Kidney glomerular epithelial cell (primary cell): ENCODE measurements around the gene POLR1C.
"Not testable (repeated sequence)": the region's sequence is repeated elsewhere in the genome, so short reads cannot be mapped to it uniquely, and the experiment has no call there.

Experiments used
- DNase-seq: peaks from one replicate; lab custom pipeline; 2025; lab: John Stamatoyannopoulos, UW

POLR1C gene

GRCh38 chr6:43516697-43517504 is at the start of gene POLR1C, which contains the start of gene YIPF3:
TSS of gene POLR1C (plus strand) at chr6:43517089. CDS start at chr6:43517110, 21 bp downstream.
TSS of gene YIPF3 (minus strand) at chr6:43516926. CDS start at chr6:43516807, 119 bp downstream.
- peak; percentile 97 for DNase-seq

DNA sequence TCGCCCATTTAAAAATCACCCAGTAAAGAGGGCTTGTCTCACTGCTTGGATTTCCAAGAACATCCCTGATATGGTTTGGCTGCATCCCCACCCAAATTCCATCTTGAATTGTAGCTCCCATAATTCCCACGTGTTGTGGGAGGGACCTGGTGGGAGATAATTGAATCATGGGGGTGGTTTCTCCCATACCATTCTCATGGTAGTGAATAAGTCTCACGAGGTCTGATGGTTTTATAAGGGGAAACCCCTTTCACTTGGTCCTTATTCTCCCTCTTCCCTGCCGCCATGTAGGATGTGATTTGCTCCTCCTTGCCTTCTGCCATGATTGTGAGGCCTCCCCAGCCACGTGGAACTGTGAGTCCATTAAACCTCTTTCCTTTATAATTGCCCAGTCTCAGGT is 49.6 kb upstream of the POLR1C start:
- DNase-seq: not testable (repeated sequence)

- DNase-seq: no peak
Observed at GRCh38 chr6:43467752-43468151, 49.1 kb upstream of the POLR1C start.

DNA sequence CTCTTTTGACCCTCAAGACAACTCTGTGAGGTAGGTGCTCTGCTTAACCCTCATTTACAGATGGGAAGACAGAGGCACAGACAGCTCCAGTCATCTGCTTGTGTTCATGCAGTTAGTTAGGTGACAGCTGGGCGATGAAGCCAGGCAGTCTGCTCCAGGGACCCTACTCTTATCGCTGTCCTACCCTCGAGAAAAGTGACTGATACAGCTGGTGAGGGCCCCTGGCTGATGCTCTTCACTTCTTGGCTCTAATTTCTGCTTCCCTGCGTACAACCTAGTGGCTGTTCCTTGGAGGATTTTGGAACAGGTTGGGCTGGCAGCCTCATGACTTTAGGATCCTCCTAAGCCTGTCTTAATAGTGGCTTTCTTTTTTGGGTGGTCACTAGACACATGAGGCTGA is 48.6 kb upstream of the POLR1C start:
- no peak for DNase-seq

DNA sequence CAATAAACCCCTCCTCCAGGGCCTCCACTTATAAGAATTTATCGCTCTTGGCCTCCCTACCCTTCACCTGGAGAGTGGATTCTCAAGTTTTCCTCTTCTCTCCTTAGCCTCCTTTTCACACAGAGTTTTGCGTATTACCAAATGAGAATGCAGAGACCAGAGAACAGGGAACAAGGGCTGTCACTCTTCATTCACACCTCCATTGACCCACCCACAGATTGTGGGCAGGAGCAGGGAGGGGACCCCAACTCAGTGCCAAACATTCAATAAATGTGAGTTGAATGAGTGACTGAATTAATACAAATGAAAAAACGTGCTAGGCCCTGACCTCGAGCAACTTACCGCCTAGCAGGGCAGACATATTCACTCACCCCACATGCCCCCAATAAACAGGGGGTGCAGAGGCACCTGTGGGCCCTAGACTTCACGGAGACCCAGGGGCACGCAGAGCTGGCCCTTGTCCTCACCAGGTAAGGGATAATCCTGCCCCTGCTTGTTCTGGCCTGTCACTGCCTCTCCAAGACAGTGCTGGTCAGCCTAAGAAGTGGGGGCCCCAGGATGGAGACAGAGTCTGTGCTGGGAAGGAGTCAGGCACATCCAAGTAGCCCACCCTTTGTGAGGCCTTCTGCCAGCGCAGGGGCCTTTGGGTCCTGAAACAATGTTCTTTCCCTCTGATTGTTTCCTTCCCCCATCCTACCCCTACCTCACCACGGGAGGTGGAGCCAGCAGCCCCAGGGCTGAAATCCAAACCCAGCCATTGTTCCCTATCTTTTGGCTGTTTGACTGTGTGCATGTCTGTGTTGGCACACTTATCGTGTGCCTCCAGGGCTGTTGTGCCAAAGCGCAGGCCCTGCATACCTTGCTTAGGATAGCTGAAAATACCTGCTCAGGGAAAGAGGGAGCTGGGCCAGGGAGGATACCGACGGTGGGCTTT is 47.9 kb upstream of the POLR1C start:
- DNase-seq: no peak

- no peak for DNase-seq
Observed at GRCh38 chr6:43469947-43470346, 46.9 kb upstream of the POLR1C start.

DNA sequence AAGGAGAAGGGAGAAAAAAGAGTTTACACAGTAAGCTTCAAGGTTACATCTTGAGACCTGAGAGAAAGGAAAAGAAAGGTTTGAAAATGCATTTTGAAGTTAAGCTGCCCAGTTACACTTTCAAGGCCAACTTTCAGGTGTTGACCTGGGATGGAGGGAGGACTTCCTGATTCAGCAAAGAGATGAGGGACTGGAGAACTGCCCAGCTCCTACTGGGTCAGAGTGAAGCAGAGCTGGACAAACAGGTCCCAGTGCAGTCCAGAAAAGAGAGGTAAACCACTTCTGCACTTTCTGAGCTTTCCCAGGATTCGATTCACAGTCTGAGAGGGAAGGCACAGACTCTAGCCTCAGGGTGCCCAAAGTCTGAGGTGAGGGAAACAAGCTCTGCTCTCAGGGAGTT is 45.5 kb upstream of the POLR1C start:
- DNase-seq: no peak

DNA sequence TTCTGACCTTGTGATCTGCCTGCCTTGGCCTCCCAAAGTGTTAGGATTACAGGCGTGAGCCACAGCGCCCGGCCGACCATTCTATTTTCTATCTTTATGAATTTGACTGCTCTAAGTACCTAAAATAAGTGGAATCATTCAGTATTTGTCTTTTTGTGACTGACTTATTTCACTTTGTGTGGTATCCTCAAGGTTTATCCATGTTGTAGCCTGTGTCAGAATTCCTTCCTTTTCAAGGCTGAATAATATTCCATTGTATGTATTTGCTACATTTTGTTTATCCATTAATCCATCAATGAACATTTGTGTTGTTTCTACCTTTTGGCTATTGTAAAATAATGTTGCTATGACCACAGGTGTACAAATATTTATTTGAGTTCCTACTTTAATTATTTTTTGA is 44.4 kb upstream of the POLR1C start:
- no peak for DNase-seq

DNA sequence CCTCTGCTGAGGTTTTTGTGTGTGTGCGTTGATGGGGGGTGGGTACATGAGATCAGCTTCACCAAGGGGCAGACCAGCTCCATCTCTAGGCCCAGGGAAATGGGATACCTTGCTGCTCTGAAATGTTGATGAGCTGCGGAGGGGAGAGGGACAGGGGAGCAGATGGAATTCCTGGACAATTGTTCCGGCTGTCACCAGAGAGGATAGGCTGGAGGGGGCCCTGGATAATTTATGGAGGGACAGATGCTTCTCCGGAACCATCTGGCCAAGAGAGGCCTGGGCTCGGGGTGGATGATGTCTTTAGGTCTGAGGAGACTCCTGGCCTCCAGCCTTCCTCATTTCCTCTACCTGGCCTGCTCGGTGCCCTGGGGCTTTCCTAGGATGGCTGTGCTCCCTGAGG is 41.4 kb upstream of the POLR1C start:
- no peak for DNase-seq

DNA sequence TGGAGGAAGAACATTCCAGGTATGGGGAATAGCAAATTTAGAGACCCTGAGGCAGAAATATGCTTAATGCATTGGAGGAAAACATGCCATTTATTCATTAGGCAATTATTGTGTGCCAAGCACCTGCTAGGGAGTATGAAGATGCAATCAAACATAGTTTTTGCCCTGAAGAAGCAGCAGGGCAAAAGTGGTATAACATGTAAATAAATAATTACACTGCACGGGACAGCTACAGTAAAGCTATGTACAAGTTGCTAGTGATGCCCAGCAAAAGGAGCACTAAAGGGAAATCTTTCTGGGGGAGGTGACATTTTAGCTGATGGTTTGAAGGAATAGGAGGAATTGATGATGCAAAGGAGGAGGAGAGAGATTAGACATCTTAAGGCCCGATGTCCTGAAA is 40.1 kb upstream of the POLR1C start:
- DNase-seq: no peak

GRCh38 chr6:43477235-43478007 is 39.5 kb upstream of the POLR1C start, which contains the start of gene TJAP1:
TSS of gene TJAP1 (plus strand) at chr6:43477570. CDS start at chr6:43499002, 21,432 bp downstream.
- DNase-seq: peak; percentile 78

GRCh38 chr6:43478008-43478372 is 38.9 kb upstream of the POLR1C start:
- DNase-seq: no peak

- DNase-seq: no peak
Observed at GRCh38 chr6:43481075-43481474, 35.8 kb upstream of the POLR1C start.

DNA sequence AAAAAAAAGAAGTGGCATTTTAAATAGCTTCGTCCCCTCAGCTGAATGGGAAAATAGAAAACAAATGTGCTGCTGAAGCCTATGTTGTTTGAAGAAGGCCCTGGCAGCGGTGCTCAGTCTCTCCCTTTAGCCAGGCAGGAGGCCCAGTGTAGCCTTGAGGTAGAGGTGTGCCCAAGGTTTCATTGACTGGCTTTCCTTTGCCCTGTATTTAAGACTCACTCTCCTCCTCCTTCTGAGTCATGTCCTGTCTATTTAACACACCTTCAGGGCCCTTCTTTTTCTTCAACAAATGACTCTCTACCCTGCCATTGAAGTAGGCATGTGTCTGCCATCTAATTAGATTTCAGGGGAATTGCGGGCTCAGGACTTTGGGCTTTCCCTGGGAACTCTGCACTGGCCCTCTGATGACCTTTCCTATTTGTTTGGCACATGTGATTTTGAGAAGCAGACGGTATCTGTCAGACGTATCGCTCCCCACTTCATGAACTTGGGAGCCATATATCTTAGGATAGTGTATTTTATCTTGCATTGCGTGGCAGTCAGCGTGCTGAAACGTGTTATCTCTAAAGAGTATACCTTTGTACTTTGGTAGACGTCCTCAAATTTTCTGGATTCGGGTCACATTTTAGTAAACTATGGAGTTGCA is 35.2 kb upstream of the POLR1C start:
- DNase-seq: no peak

GRCh38 chr6:43488667-43489276 is 28.1 kb upstream of the POLR1C start:
- no peak for DNase-seq

DNA sequence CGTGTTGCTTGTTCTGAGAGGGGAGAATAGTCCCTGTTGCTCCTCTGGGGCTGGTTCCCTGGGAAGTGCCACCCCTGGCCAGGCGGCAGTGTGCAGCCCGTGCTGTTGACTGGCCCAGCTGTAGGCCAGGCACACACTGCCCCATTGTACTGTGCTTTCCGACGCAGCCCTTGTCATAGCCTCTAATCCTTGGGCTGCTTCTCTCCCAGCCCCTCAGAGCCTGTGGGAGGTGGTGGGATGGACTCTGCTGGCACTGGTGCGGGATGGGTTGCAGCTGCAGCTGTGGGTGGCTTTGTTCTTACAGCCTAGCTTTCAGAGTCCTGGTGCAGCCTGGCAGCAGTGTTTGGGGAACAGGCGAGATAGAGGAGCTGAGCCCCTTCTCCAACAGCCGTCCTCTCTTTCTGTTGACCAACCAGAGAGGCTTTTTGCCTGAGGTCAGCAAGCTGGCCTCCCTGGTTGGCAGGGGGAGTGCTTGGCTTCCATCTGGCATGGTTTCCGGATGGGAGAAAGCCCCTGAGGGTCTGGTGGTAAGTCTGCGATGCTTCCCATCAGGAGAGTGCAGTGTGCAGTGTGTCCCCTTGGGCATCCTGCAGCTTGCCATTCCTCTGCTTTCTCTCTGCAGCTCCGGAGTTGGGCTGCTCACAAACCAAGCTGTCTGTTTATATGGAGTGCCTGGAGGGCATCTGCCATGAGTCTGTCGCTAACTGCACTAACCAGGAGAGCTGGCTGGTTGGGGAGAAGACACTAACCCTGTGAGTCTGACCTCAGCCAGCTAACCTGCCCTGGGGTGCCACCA is 27.4 kb upstream of the POLR1C start:
- DNase-seq: no peak

DNA sequence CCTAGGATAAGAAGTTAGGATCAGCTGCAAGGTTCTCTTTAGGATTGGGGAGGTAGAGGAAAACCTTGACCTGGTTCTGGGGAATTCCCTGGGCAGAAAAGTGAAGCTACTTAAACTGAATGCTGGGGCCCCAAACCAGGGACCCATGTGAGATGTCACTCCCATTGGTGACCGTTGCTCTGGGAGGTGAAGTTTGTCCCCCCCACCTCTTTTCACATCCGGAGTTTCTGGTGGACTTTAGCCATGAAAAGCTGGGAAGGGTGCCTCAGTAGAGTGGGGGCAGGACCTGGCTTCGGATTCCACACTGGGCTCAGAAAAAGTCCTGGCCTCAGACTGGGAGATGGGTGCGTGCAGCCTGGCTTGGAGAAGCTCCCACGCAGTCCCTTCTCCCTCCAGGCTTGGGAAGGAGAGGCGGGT is 26.4 kb upstream of the POLR1C start:
- DNase-seq: no peak

GRCh38 chr6:43491750-43492661 is 24.9 kb upstream of the POLR1C start:
- DNase-seq: no peak

GRCh38 chr6:43492673-43493072 is 24.2 kb upstream of the POLR1C start:
- DNase-seq: no peak
